Thoracic aorta (tissue), 2 donors: ENCODE measurements around the gene RPTOR. TPM values are rescaled to one million over a fixed set of nuclear protein-coding genes. Genes with fewer than 3 reads are reported as not detected.

Experiments
- ATAC-seq: fragments of 150-250 bp; one replicate; pipeline ENCODE4 v1.8.0; 2017; ENCODE audit warnings: low read depth; ENCODE audit not compliant: insufficient number of reproducible peaks, low FRiP score
- DNase-seq: peaks from one replicate; pipeline ENCODE4 v3.0.0-alpha.2; 2020; ENCODE audit warnings: low spot score
- H3K27ac ChIP-seq, 2 donors: fragments of 200-600 bp; sonication (generic); 1 replicate in 1 of 2; 2 replicates in 1 of 2; pipeline ENCODE4 v1.5.1; 2016; ENCODE audit warnings: mild to moderate bottlenecking in 2 of 2, moderate library complexity in 2 of 2
- H3K27me3 ChIP-seq: fragments of 200-600 bp; sonication (generic); replicated peaks from 2 replicates; pipeline ENCODE4 v1.6.0; 2016; ENCODE audit warnings: mild to moderate bottlenecking; ENCODE audit not compliant: insufficient read depth
- H3K36me3 ChIP-seq: fragments of 200-600 bp; sonication (generic); one replicate; pipeline ENCODE4 v1.5.1; 2016
- H3K4me1 ChIP-seq, 2 donors: fragments of 200-600 bp; sonication (generic); 1 replicate in 1 of 2; 2 replicates in 1 of 2; pipeline versions ENCODE4 v1.5.1 to v1.6.0; 2016; ENCODE audit warnings: low read depth in 2 of 2, mild to moderate bottlenecking in 1 of 2; ENCODE audit not compliant: control insufficient read depth in 1 of 2
- H3K4me3 ChIP-seq: fragments of 200-600 bp; sonication (generic); 2 replicates; pipeline ENCODE4 v1.5.1; 2016; ENCODE audit warnings: mild to moderate bottlenecking
- H3K9me3 ChIP-seq: fragments of 200-600 bp; sonication (generic); 2 replicates; pipeline ENCODE4 v1.5.1; 2016
- CTCF ChIP-seq: fragments of 200-600 bp; sonication (generic); IDR thresholded peaks from one replicate; pipeline ENCODE4 v1.5.1; 2019; ENCODE audit warnings: antibody characterized with exemption
- total RNA-seq, 2 donors: library from RNA; depleted of rRNA; stranded (reverse); fragments of >200 nt; gene quantifications; one replicate each; pipeline versions ENCODE4 v1.1.0 to v1.2.3, GENCODE V29; 2016

RPTOR gene
- total RNA-seq, 2 donors from 2014 or later = 42.0 to 47.4 TPM

GRCh38 chr17:80693511-80693910 lies 148.9 kb downstream of the RPTOR start:
- Histone ChIP-seq H3K9me3 (no peaks in the 10 kb centered on the region), H3K4me3 (no peak overlapping the region), H3K27ac (no peak overlapping the region), H3K27me3 (no peaks in the 10 kb centered on the region), H3K36me3 (no peaks in the 10 kb centered on the region), H3K4me1 (no peaks in the 10 kb centered on the region)
- ATAC-seq (no peak), DNase-seq (no peak)
- TF ChIP-seq CTCF = no peak

- Histone ChIP-seq H3K36me3 (no peaks in the 10 kb centered on the region), H3K4me1 (no peaks in the 10 kb centered on the region), H3K4me3 (no peak overlapping the region), H3K9me3 (no peaks in the 10 kb centered on the region), H3K27ac (no peak overlapping the region), H3K27me3 (no peaks in the 10 kb centered on the region)
- ATAC-seq = no peak
- DNase-seq = no peak
- TF ChIP-seq CTCF = no peak
These were observed 149.7 kb downstream of the RPTOR start for GRCh38 chr17:80694085-80694991.

- DNase-seq (no peak), ATAC-seq (no peak)
- Histone ChIP-seq H3K4me1 (no peaks in the 10 kb centered on the region), H3K27me3 (no peaks in the 10 kb centered on the region), H3K27ac (no peak overlapping the region), H3K4me3 (no peak overlapping the region), H3K36me3 (no peaks in the 10 kb centered on the region), H3K9me3 (no peaks in the 10 kb centered on the region)
- TF ChIP-seq CTCF = no peak
These were observed 150.6 kb downstream of the RPTOR start for GRCh38 chr17:80694992-80695912.

- H3K9me3 ChIP-seq = no peaks in the 10 kb centered on the region
- H3K27ac ChIP-seq = no peak overlapping the region
- H3K4me3 ChIP-seq = no peak overlapping the region
- no peaks in the 10 kb centered on the region for H3K36me3 ChIP-seq
- DNase-seq (no peak), ATAC-seq (no peak)
- H3K27me3 ChIP-seq = no peaks in the 10 kb centered on the region
- no peaks in the 10 kb centered on the region for H3K4me1 ChIP-seq
- no peak for TF ChIP-seq CTCF
These were observed 151.3 kb downstream of the RPTOR start for GRCh38 chr17:80695979-80696378.

- no peaks in the 10 kb centered on the region for H3K27me3 ChIP-seq
- H3K4me3 ChIP-seq = no peak overlapping the region
- no peaks in the 10 kb centered on the region for H3K4me1 ChIP-seq
- no peaks in the 10 kb centered on the region for H3K9me3 ChIP-seq
- no peak for ATAC-seq
- H3K36me3 ChIP-seq = no peaks in the 10 kb centered on the region
- TF ChIP-seq CTCF = no peak
- DNase-seq = no peak
- no peak overlapping the region for H3K27ac ChIP-seq
These were observed 151.8 kb downstream of the RPTOR start for GRCh38 chr17:80696456-80696855.
